HepG2 (cell line): ENCODE measurements around the gene TMEM121. TPM values are rescaled to one million over a fixed set of nuclear protein-coding genes. Genes with fewer than 3 reads are reported as not detected.
A peak's percentile ranks its signal among the peaks of the same experiment; 100 is the strongest.

ENCODE experiments used
- BRD4 ChIP-seq: sonication (generic); formaldehyde crosslinking; IDR thresholded peaks from 2 replicates; pipeline ENCODE4 v1.4.0; 2020; ENCODE audit warnings: missing genetic modification reagents
- CBFB ChIP-seq: sonication (generic); formaldehyde crosslinking; IDR thresholded peaks from 2 replicates; pipeline ENCODE4 v1.4.0; 2020; ENCODE audit warnings: missing genetic modification reagents
- CBX5 ChIP-seq: sonication (generic); formaldehyde crosslinking; IDR thresholded peaks from 2 replicates; pipeline ENCODE4 v1.4.0; 2020; ENCODE audit warnings: missing genetic modification reagents, borderline replicate concordance
- CREB3 ChIP-seq: sonication (generic); formaldehyde crosslinking; IDR thresholded peaks from 2 replicates; pipeline ENCODE4 v1.5.0; 2020; ENCODE audit warnings: missing genetic modification reagents
- GLI4 ChIP-seq: sonication (generic); formaldehyde crosslinking; IDR thresholded peaks from 2 replicates; pipeline ENCODE4 v1.5.1; 2020; ENCODE audit warnings: missing genetic modification reagents, mild to moderate bottlenecking, moderate library complexity, borderline replicate concordance
- HNF4A ChIP-seq: sonication (generic); formaldehyde crosslinking; IDR thresholded peaks from 2 replicates; pipeline ENCODE4 v1.4.0; 2020; ENCODE audit warnings: missing genetic modification reagents
- MXI1 ChIP-seq: IDR thresholded peaks from 3 replicates; pipeline ENCODE4 v1.6.1; 2012; ENCODE audit warnings: low read depth, low read length, inconsistent platforms, borderline replicate concordance
- NR2C2 ChIP-seq: sonication (generic); formaldehyde crosslinking; IDR thresholded peaks from 2 replicates; pipeline ENCODE4 v1.4.0; 2020; ENCODE audit warnings: missing genetic modification reagents, mild to moderate bottlenecking, moderate library complexity, borderline replicate concordance
- NR2F6 ChIP-seq, 2 experiments: IDR thresholded peaks; 2 replicates each; pipeline ENCODE4 v1.6.1; 2016; ENCODE audit warnings: antibody characterized with exemption in 1 of 2, mild to moderate bottlenecking in 1 of 2
- NR3C1 ChIP-seq: sonication (generic); formaldehyde crosslinking; IDR thresholded peaks from 2 replicates; pipeline ENCODE4 v1.4.0; 2020; ENCODE audit warnings: missing genetic modification reagents
- PHF21A ChIP-seq: sonication (generic); formaldehyde crosslinking; IDR thresholded peaks from 2 replicates; pipeline ENCODE4 v1.5.0; 2020; ENCODE audit warnings: mild to moderate bottlenecking, missing genetic modification reagents
- PHF5A ChIP-seq: IDR thresholded peaks from one replicate; pipeline ENCODE4 v1.6.1; 2018; ENCODE audit warnings: low read depth, missing genetic modification reagents; ENCODE audit not compliant: unreplicated experiment
- RBM22 ChIP-seq: fragments of 200-400 bp; formaldehyde crosslinking; optimal IDR thresholded peaks from 2 replicates; pipeline ENCODE3; 2017; ENCODE audit warnings: mild to moderate bottlenecking, low read length, moderate library complexity
- RCOR2 ChIP-seq: IDR thresholded peaks from 2 replicates; pipeline ENCODE4 v1.6.1; 2016; ENCODE audit warnings: missing biosample characterization, missing genetic modification reagents
- SOX5 ChIP-seq: IDR thresholded peaks from 2 replicates; pipeline ENCODE4 v1.6.1; 2016; ENCODE audit warnings: borderline replicate concordance
- SP140L ChIP-seq: sonication (generic); formaldehyde crosslinking; IDR thresholded peaks from 2 replicates; pipeline ENCODE4 v1.4.0; 2020; ENCODE audit warnings: missing genetic modification reagents, borderline replicate concordance
- SP5 ChIP-seq: IDR thresholded peaks from 2 replicates; pipeline ENCODE4 v1.6.1; 2016; ENCODE audit warnings: low read depth, borderline replicate concordance
- SRY ChIP-seq: sonication (generic); formaldehyde crosslinking; IDR thresholded peaks from 2 replicates; pipeline ENCODE4 v1.8.0; 2022; ENCODE audit warnings: mild to moderate bottlenecking, missing genetic modification reagents
- TAF1 ChIP-seq: sonication (generic); formaldehyde crosslinking; IDR thresholded peaks from 2 replicates; pipeline ENCODE4 v1.4.0; 2020; ENCODE audit warnings: missing genetic modification reagents
- ZFP41 ChIP-seq: sonication (generic); formaldehyde crosslinking; IDR thresholded peaks from 2 replicates; pipeline ENCODE4 v1.4.0; 2020; ENCODE audit warnings: mild to moderate bottlenecking, missing genetic modification reagents, borderline replicate concordance
- ZMAT3 ChIP-seq: sonication (generic); formaldehyde crosslinking; conservative IDR thresholded peaks from 2 replicates; pipeline ENCODE4 v1.7.0; 2021; ENCODE audit warnings: missing genetic modification reagents
- ZZZ3 ChIP-seq: sonication (generic); formaldehyde crosslinking; IDR thresholded peaks from 2 replicates; pipeline ENCODE4 v1.4.0; 2020; ENCODE audit warnings: missing genetic modification reagents, mild to moderate bottlenecking, borderline replicate concordance
- polyA plus RNA-seq, 8 experiments: library from polyadenylated mRNA; depleted of rRNA in 3 of 8; stranded (reverse) in 7 of 8; unstranded in 1 of 8; fragments of >200 nt; fragmentation: Illumina TruSeq in 4 of 8; extraction: Trizol in 4 of 8; gene quantifications; 2 replicates each; pipeline versions ENCODE4 v1.2.1 to v1.2.3, GENCODE V29; 2011 to 2016; ENCODE audit warnings: low read depth in 4 of 8, missing spikeins in 1 of 8, mixed read lengths in 1 of 8; ENCODE audit not compliant: insufficient read depth in 1 of 8
- total RNA-seq, 5 experiments: library from RNA; depleted of rRNA; stranded (reverse); fragments of >200 nt; fragmentation: Illumina TruSeq; extraction: Trizol; gene quantifications; 2 replicates each; pipeline ENCODE4 v1.2.3, GENCODE V29; 2016; ENCODE audit warnings: low read depth in 1 of 5
- TF ChIP-seq, protein P1 (sequence below): IDR thresholded peaks from 2 replicates; pipeline ENCODE4 v1.6.1; 2018; ENCODE audit warnings: missing genetic modification reagents
- TF ChIP-seq, protein P2 (sequence below): sonication (generic); formaldehyde crosslinking; IDR thresholded peaks from 2 replicates; pipeline ENCODE4 v1.4.0; 2020; ENCODE audit warnings: mild to moderate bottlenecking, missing genetic modification reagents
- TF ChIP-seq, protein P3 (sequence below): sonication (generic); formaldehyde crosslinking; IDR thresholded peaks from 2 replicates; pipeline ENCODE4 v1.8.0; 2022; ENCODE audit warnings: low read depth, missing genetic modification reagents

TMEM121 gene
- total and polyA plus RNA-seq, 2 of the 13 experiments (the other 11 are each of a cell fraction or from before 2014, with no cell fraction given): 6.6 to 19.0 TPM

GRCh38 chr14:105499256-105500035 lies 26.9 kb upstream of the TMEM121 start (continued):
- TF ChIP-seq CREB3 (CRISPR knock-in tag) (0 out of 2 replicates have a peak, but pooled peaks have one; percentile 59), CBX5 (CRISPR knock-in tag) (peak; percentile 26; the same call in 1 of the 2 replicates), BRD4 (CRISPR knock-in tag) (no peak), SP5 (peak; percentile 77), ZZZ3 (CRISPR knock-in tag) (peak; percentile 25; the same call in 1 of the 2 replicates), PHF21A (CRISPR knock-in tag) (peak; percentile 97), RBM22 (peak; percentile 67), GLI4 (CRISPR knock-in tag) (peak; percentile 46; the same call in 1 of the 2 replicates), NR2C2 (CRISPR knock-in tag) (peak; percentile 45; the same call in 1 of the 2 replicates), CBFB (CRISPR knock-in tag) (peak; percentile 34), HNF4A (CRISPR knock-in tag) (peak; percentile 84), ZFP41 (CRISPR knock-in tag) (no peak; the same call in 1 of the 2 replicates), NR2F6 (IDR thresholded peaks at IDR 0.05) (peak; percentile 35; the same call in 1 of the 2 replicates), NR2F6 (CRISPR knock-in tag; IDR thresholded peaks at IDR 0.05) (peak; percentile 82), PHF5A (CRISPR knock-in tag) (peak; percentile 65), SOX5 (CRISPR knock-in tag) (peak; percentile 71), RCOR2 (CRISPR knock-in tag) (peak; percentile 43; the same call in 1 of the 2 replicates), SRY (CRISPR knock-in tag) (peak; percentile 92), MXI1 (no peak), SP140L (CRISPR knock-in tag) (no peak), ZMAT3 (CRISPR knock-in tag) (peak; percentile 69; the same call in 1 of the 2 replicates), NR3C1 (CRISPR knock-in tag) (no peak), TAF1 (CRISPR knock-in tag) (peak; percentile 61; the same call in 1 of the 2 replicates)
- TF ChIP-seq, protein P1, sequence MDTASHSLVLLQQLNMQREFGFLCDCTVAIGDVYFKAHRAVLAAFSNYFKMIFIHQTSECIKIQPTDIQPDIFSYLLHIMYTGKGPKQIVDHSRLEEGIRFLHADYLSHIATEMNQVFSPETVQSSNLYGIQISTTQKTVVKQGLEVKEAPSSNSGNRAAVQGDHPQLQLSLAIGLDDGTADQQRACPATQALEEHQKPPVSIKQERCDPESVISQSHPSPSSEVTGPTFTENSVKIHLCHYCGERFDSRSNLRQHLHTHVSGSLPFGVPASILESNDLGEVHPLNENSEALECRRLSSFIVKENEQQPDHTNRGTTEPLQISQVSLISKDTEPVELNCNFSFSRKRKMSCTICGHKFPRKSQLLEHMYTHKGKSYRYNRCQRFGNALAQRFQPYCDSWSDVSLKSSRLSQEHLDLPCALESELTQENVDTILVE (CRISPR knock-in tag): no peak
- TF ChIP-seq, protein P2, sequence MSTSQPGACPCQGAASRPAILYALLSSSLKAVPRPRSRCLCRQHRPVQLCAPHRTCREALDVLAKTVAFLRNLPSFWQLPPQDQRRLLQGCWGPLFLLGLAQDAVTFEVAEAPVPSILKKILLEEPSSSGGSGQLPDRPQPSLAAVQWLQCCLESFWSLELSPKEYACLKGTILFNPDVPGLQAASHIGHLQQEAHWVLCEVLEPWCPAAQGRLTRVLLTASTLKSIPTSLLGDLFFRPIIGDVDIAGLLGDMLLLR: peak; percentile 34; the same call in 1 of the 2 replicates
- TF ChIP-seq, protein P3, sequence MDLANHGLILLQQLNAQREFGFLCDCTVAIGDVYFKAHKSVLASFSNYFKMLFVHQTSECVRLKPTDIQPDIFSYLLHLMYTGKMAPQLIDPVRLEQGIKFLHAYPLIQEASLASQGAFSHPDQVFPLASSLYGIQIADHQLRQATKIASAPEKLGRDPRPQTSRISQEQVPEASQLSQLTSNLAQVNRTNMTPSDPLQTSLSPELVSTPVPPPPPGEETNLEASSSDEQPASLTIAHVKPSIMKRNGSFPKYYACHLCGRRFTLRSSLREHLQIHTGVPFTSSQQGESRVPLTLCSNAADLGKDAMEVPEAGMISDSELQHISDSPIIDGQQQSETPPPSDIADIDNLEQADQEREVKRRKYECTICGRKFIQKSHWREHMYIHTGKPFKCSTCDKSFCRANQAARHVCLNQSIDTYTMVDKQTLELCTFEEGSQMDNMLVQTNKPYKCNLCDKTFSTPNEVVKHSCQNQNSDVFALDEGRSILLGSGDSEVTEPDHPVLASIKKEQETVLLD (CRISPR knock-in tag): peak; percentile 70; the same call in 1 of the 2 replicates
